Left renal pelvis (tissue), 4 donors: ENCODE measurements around the gene MRC2. TPM values are rescaled to one million over a fixed set of nuclear protein-coding genes. Genes with fewer than 3 reads are reported as not detected.
"Not testable (repeated sequence)": the region's sequence is repeated elsewhere in the genome, so short reads cannot be mapped to it uniquely, and the experiment has no call there.

Experiments
- DNase-seq, 4 donors: peaks; one replicate each; pipeline ENCODE4 v3.0.0-alpha.2; 2013; ENCODE audit warnings: low read depth in 4 of 4, low spot score in 3 of 4
- polyA plus RNA-seq, 4 donors: library from polyadenylated mRNA; unstranded; fragments of 120-200 nt; gene quantifications; one replicate each; pipeline ENCODE4 v1.2.1, GENCODE V29; 2013; ENCODE audit not compliant: insufficient read length in 4 of 4

Gene MRC2, protein sequence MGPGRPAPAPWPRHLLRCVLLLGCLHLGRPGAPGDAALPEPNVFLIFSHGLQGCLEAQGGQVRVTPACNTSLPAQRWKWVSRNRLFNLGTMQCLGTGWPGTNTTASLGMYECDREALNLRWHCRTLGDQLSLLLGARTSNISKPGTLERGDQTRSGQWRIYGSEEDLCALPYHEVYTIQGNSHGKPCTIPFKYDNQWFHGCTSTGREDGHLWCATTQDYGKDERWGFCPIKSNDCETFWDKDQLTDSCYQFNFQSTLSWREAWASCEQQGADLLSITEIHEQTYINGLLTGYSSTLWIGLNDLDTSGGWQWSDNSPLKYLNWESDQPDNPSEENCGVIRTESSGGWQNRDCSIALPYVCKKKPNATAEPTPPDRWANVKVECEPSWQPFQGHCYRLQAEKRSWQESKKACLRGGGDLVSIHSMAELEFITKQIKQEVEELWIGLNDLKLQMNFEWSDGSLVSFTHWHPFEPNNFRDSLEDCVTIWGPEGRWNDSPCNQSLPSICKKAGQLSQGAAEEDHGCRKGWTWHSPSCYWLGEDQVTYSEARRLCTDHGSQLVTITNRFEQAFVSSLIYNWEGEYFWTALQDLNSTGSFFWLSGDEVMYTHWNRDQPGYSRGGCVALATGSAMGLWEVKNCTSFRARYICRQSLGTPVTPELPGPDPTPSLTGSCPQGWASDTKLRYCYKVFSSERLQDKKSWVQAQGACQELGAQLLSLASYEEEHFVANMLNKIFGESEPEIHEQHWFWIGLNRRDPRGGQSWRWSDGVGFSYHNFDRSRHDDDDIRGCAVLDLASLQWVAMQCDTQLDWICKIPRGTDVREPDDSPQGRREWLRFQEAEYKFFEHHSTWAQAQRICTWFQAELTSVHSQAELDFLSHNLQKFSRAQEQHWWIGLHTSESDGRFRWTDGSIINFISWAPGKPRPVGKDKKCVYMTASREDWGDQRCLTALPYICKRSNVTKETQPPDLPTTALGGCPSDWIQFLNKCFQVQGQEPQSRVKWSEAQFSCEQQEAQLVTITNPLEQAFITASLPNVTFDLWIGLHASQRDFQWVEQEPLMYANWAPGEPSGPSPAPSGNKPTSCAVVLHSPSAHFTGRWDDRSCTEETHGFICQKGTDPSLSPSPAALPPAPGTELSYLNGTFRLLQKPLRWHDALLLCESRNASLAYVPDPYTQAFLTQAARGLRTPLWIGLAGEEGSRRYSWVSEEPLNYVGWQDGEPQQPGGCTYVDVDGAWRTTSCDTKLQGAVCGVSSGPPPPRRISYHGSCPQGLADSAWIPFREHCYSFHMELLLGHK (N-terminal part only)
- polyA plus RNA-seq, result 100 to 1,000 TPM in 1 of 4 donors, 10 to 100 TPM in 3; 67.1 to 190 (median 70.1) TPM

DNA sequence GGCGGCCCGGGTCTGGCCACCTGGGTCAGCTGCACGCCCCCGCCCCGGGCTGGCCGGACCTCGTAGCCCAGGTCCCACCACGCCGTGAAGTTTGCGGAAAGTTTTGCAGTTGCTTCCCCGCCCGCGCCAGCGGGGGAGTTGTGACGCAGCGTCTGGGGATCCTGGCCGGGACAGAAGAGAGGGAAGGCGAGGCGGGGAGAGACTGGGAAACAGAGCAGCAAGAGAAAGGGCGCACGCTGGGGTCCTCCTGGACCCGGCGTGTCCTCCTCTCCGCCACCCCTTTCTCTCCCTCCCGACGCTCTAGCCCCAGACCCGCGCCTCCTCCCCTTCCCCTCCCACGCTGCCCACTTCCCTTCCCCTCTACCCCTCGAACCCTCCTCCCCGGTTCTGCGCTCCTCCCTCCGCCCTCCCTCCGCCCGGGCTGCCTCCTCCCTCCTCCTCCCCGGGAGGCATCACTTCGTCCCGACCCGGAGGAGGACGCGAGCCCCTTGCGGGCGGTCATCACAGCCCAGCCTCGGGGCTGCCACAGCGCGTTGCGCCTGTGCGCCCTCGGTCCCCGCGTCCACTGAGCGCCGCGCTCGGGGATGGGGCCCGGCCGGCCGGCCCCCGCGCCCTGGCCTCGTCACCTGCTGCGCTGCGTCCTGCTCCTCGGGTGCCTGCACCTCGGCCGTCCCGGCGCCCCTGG, at the start of gene MRC2:
TSS of gene MRC2 (plus strand) at position 452 of the 685 bp plus-strand sequence. CDS start at position 585, 133 bp downstream.
- peak in 2 of 4 donors; percentile 57 to 63 for DNase-seq

DNA sequence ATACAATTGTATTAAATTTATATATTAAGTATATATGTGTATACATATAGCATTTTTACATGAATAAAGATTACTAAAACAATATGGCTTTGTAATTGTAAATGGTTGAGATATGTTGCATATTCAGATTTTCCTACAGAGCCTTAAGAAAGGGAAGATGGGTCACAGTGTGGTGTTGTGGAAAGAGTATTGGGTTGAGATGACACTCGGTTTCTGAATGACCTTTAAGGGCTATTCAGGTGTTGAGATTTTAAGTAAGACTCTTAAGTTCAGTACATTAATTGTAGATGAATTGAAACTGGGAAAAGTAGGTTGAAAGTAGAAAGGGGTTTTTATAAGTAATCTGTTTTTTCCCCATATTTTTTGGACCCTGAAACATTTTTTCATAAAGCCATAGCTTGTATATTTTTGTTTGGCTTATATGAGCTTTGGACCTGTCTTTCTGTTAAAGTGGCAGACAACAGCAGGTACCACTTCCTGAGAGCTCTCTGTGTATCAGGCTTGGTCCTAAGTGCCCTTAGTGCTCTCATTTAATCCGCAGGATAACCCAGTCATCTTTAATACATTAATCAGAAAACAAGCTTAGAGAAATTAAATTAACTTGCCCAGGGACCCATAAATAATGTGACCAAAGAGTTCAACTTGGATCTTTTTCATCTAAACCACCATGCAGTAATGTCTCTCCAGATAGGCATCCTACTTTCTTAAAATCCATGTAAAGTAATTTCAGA, 48.5 kb upstream of the MRC2 start:
- no peak for DNase-seq

GRCh38 chr17:62580947-62581346, 46.5 kb upstream of the MRC2 start:
- DNase-seq, result no peak

DNA sequence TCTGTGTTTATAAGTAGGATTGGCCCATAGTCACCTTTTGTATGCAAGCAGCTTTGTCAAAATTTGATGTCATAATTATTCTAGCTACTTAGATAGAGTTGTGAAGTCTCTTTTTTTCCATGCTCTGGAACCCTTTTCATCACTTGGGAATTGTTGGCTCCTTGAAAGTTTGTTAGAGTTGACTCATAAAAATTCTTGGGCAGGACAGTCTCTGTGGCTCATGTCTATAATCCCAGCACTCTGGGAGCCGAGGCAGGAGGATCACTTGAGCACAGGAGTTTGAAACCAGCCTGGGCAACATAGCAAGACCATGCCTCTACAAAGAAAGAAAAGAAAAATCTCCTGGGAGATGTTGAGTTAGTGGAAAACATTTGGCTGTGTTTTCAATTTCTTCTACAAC, 45.7 kb upstream of the MRC2 start:
- no peak for DNase-seq

GRCh38 chr17:62587554-62587953, 39.9 kb upstream of the MRC2 start:
- DNase-seq, result no peak

- no peak for DNase-seq
Observed at GRCh38 chr17:62588109-62588508, 39.4 kb upstream of the MRC2 start.

DNA sequence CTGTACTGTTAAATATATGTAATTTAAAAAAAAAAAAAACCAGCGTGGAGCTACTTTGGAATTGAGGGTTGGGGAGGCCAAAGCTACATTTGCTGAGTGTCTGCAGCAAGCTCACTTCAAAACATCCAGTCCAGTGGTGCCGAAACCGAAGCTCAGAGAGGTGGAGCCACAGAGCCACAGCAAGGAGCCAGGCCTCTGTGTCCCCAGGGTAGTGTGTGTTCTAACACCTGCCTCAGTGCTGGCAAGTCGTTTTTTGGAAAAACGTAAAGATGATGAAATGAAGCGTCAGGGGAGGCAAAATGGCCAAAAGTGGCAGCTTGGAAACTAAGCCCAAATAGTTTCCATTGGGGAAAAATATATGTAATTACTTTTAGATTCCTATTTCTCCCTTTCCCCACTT, 36.1 kb upstream of the MRC2 start:
- DNase-seq, result no peak

DNA sequence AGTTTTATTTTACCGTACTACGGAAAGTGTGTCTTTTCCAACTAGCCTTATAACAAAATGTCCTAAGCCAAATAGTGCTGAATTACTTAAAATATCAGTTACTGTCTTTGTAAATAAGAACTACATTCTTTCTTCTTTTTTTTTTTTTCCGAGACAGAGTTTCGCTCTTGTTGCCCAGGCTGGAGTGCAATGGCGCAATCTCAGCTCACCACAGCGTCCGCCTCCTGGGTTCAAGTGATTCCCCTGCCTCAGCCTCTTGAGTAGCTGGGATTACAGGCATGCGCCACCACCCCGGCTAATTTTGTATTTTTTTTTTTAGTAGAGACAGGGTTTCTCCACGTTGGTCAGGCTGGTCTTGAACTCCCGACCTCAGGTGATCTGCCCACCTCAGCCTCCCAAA, 35.6 kb upstream of the MRC2 start:
- not testable (repeated sequence) for DNase-seq

GRCh38 chr17:62592341-62593099, 35.0 kb upstream of the MRC2 start:
- DNase-seq, result no peak

DNA sequence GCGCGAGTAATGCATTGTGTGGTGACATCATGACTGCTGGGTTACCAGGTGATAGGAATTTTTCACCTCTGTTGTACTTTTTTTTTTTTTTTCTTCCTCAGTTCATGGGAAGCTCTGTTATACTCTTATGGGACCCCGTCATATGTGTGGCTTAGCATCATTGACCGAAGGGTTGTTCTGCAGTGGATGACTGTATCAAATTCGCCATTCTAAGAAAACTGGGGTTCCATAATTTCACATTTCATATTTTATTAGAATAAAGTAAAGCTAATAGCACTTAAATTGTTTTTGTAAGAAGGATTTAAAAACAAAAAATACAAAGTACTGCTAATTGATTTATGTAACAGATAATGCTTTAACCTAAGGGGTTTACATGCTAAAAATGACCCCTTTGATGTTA, 32.0 kb upstream of the MRC2 start:
- DNase-seq, result no peak

DNA sequence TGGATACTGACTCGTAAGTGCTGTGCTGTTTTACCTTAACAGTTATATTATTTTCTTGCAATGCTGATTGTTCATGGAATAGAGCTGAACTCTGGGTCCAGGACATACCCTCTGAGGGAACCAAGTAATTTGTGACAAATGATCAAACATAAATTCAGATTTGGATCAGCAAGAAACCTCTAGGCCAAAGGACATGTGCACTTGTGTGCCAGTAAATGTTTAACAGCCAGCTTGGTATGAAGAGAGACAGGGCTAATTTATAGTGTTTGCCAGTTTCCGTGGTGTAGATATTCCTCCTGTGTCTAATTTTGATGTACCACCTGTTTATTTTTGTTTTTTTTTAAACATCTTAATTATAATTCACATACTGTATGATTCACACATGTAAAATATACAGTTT, 30.8 kb upstream of the MRC2 start:
- DNase-seq, result no peak

- no peak for DNase-seq
Observed at GRCh38 chr17:62597150-62597549, 30.3 kb upstream of the MRC2 start.

GRCh38 chr17:62597920-62598319, 29.6 kb upstream of the MRC2 start:
- no peak for DNase-seq

DNA sequence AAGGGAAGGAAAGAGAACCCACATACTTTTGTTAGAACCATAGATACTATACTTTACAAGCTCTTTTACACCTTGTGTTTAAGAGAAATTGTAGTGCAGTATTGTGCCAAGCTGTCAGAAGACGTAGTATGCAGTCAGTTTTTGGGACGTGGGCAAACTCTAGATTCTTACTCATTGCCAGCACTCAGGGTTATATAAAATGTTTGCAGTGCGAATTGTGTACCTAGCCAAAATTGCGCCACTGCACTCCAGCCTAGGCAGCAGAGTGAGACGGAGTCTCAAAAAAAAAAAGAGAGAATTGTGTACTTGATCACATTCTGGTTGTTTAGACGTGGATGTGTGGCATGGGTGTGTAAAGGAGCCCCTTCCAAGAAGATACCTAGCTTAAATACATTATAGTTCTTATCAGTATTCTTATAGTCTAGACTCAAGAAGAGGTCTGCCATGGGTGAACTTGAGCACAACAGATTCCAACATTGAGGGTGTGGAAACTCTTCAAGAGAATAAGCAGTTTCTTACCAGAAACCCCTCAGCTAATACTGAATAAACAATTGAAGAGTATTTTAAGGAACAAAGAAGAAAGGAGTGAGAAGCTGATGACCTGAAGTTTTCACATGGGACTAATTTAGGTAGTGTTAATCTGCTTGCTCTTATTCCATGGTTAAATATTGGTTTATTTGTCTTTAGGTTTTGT, 27.4 kb upstream of the MRC2 start:
- DNase-seq, result no peak

GRCh38 chr17:62600805-62601204, 26.7 kb upstream of the MRC2 start:
- no peak for DNase-seq

GRCh38 chr17:62601471-62601870, 26.0 kb upstream of the MRC2 start:
- no peak for DNase-seq

DNA sequence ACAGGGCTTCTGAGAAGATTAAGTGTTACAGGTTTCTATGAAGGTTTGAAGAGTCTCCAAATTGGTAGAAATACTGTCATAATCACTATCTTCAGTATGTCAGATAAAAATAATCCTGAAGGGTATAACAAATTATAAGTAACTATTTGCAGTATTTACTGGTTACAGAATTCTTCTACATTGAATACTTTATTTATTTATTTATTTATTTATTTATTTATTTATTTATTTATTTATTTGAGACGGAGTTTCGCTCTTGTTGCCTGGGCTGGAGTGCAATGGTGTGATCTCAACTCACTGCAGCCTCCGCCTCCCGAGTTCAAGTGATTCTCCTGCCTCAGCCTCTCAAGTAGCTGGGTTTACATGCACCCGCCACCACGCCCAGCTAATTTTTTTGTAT, 23.7 kb upstream of the MRC2 start:
- not testable (repeated sequence) for DNase-seq

DNA sequence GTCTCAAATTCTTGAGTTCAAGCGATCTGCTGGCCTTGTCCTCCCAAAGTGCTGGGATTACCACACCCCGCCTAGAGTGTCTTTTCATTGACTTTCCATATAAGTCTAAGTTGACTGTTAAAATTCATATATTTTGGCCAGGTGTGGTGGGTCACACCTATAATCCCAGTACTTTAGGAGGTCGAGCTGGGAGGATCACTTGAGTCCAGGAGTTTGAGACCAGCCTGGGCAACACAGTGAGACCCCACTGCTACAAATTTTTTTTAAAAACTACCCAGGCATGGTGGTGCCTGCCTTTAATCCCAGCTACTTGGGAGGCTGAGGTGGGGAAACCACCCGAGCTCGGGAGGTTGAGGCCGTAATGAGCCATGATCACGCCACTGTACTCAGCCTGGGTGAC, 21.9 kb upstream of the MRC2 start:
- no peak for DNase-seq
